ENCODE measurements around the gene SSH2.

- TF ChIP-seq POLR2AphosphoS5 (IDR thresholded peaks at IDR 0.05; ENCODE audit: low read depth, low read length) (no peak), CTCF (IDR thresholded peaks at IDR 0.05) (no peak), TAF1 (IDR thresholded peaks at IDR 0.05; ENCODE audit: borderline replicate concordance, low read depth, low read length) (no peak), TCF12 (IDR thresholded peaks at IDR 0.05) (no peak), REST (IDR thresholded peaks at IDR 0.05; ENCODE audit: low read depth, low read length) (no peak), EZH2phosphoT487 (IDR thresholded peaks at IDR 0.05; ENCODE audit: borderline replicate concordance, low read depth) (no peak), SMC3 (IDR thresholded peaks at IDR 0.05; ENCODE audit: low read depth, low read length) (no peak), SIN3A (IDR thresholded peaks at IDR 0.05; ENCODE audit: borderline replicate concordance, low read depth, low read length) (no peak), EP300 (IDR thresholded peaks at IDR 0.05; ENCODE audit: borderline replicate concordance in 1 of 2, low read depth in 1 of 2, low read length in 1 of 2) (no peak)
These were observed 318.5 kb downstream of the SSH2 start for GRCh38 chr17:29611351-29612093.

Data from SK-N-SH (cell line).